Measurements from ENCODE around the gene GPR39.
A peak's percentile ranks its signal among the peaks of the same experiment; 100 is the strongest.

Gene GPR39

GRCh38 chr2:132412021-132412420 is 4.6 kb upstream of the GPR39 start:
- DNase-seq (ENCODE audit: low spot score) (no peak), FAIRE-seq (no peak)

- DNase-seq (ENCODE audit: low spot score), result no peak
- no peak for FAIRE-seq
Measured at GRCh38 chr2:132414081-132414480, 2.5 kb upstream of the GPR39 start.

- FAIRE-seq (no peak), DNase-seq (ENCODE audit: low spot score) (peak; percentile 52)
Measured at GRCh38 chr2:132415256-132415914, 1.2 kb upstream of the GPR39 start.

GRCh38 chr2:132415915-132416722 is 486 bp upstream of the GPR39 start:
- DNase-seq (ENCODE audit: low spot score) (peak; percentile 98), FAIRE-seq (no peak)

- no peak for DNase-seq (ENCODE audit: low spot score)
- FAIRE-seq, result peak; percentile 94
Measured at GRCh38 chr2:132417430-132418035, 928 bp downstream of the GPR39 start.

- FAIRE-seq, result peak; percentile 13
- DNase-seq (ENCODE audit: low spot score), result no peak
Measured at GRCh38 chr2:132419235-132419634, 2.6 kb downstream of the GPR39 start.

- DNase-seq (ENCODE audit: low spot score), result no peak
- FAIRE-seq, result no peak
Measured at GRCh38 chr2:132419941-132420340, 3.3 kb downstream of the GPR39 start.

GRCh38 chr2:132420816-132421805 is 4.5 kb downstream of the GPR39 start:
- no peak for DNase-seq (ENCODE audit: low spot score)
- FAIRE-seq, result peak; percentile 65

- FAIRE-seq, result no peak
- no peak for DNase-seq (ENCODE audit: low spot score)
Measured at GRCh38 chr2:132422736-132423135, 6.1 kb downstream of the GPR39 start.

GRCh38 chr2:132424526-132425121 is 8.0 kb downstream of the GPR39 start:
- no peak for DNase-seq (ENCODE audit: low spot score)
- no peak for FAIRE-seq

- no peak for FAIRE-seq
- no peak for DNase-seq (ENCODE audit: low spot score)
Measured at GRCh38 chr2:132426033-132426432, 9.4 kb downstream of the GPR39 start.

GRCh38 chr2:132426656-132427055 is 10.1 kb downstream of the GPR39 start:
- FAIRE-seq (no peak), DNase-seq (ENCODE audit: low spot score) (no peak)

- FAIRE-seq, result no peak
- DNase-seq (ENCODE audit: low spot score), result no peak
Measured at GRCh38 chr2:132429351-132429750, 12.7 kb downstream of the GPR39 start.

- no peak for FAIRE-seq
- DNase-seq (ENCODE audit: low spot score), result no peak
Measured at GRCh38 chr2:132429941-132430573, 13.5 kb downstream of the GPR39 start.

- no peak for DNase-seq (ENCODE audit: low spot score)
- FAIRE-seq, result no peak
Measured at GRCh38 chr2:132430895-132431294, 14.3 kb downstream of the GPR39 start.

- peak; percentile 48 for FAIRE-seq
- no peak for DNase-seq (ENCODE audit: low spot score)
Measured at GRCh38 chr2:132437852-132438669, 21.5 kb downstream of the GPR39 start.

- FAIRE-seq (peak; percentile 69), DNase-seq (ENCODE audit: low spot score) (peak; percentile 72)
Measured at GRCh38 chr2:132438691-132439090, 22.1 kb downstream of the GPR39 start.

GRCh38 chr2:132439703-132440398 is 23.2 kb downstream of the GPR39 start:
- FAIRE-seq, result peak; percentile 44

GRCh38 chr2:132441051-132441450 is 24.4 kb downstream of the GPR39 start:
- FAIRE-seq (no peak), DNase-seq (ENCODE audit: low spot score) (no peak)

More at GRCh38 chr2:132439703-132440398, 23.2 kb downstream of the GPR39 start:
- peak; percentile 44 for DNase-seq (ENCODE audit: low spot score)
